ENCODE results near the gene REPS2. TPM values are rescaled to one million over a fixed set of nuclear protein-coding genes. Genes with fewer than 3 reads are reported as not detected.

The REPS2 gene
- total RNA-seq, 4 donors from 2014 or later: 3.6 to 8.7 (median 5.6) TPM

DNA sequence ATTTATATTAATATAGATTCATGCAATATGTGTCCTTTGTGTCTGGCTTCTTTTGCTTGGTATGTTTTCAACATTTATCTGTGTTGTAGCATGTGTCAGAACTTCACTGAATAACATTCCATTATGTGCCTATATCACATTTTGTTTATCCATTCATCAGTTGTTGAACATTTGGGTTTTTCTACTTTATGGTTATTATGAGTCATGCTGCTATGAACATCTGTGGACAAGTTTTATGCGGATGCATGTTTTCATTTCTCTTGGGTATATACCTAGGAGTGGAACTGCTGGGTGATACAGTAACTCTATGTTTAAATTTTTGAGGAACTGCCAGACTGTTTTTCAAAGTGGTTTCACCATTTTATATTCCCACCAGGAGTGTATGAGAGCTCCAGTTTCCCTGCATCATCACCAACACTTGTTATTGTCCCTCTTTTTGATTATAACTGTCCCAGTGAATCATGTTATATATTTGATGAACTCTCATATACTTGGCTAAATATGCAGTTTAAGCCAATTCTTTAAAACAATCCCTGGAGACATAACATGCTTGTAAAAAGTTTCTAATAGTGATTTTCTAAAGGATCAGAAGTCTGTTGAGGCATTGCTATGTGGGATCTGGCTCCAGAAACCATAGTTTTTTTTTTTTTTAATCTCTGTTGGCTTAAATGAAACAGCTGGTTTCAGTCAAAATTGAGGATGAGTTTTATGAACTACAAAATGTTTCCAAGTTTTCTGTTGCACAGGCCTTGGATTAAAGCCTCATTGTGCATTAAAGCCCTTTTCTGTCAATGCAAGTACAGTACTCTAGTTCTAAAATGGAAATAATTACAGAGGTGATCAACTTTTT lies 21.6 kb upstream of the REPS2 start:
- Histone ChIP-seq H3K9me3 (no peaks in the 10 kb centered on the region), H3K27me3 (no peaks in the 10 kb centered on the region), H3K27ac (no peak overlapping the region), H3K4me1 (no peaks in the 10 kb centered on the region), H3K36me3 (no peaks in the 10 kb centered on the region), H3K4me3 (no peak overlapping the region)
- DNase-seq: no peak
- no peak for TF ChIP-seq POLR2A (IDR thresholded peaks at IDR 0.05)
- TF ChIP-seq, protein P1, sequence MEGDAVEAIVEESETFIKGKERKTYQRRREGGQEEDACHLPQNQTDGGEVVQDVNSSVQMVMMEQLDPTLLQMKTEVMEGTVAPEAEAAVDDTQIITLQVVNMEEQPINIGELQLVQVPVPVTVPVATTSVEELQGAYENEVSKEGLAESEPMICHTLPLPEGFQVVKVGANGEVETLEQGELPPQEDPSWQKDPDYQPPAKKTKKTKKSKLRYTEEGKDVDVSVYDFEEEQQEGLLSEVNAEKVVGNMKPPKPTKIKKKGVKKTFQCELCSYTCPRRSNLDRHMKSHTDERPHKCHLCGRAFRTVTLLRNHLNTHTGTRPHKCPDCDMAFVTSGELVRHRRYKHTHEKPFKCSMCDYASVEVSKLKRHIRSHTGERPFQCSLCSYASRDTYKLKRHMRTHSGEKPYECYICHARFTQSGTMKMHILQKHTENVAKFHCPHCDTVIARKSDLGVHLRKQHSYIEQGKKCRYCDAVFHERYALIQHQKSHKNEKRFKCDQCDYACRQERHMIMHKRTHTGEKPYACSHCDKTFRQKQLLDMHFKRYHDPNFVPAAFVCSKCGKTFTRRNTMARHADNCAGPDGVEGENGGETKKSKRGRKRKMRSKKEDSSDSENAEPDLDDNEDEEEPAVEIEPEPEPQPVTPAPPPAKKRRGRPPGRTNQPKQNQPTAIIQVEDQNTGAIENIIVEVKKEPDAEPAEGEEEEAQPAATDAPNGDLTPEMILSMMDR (IDR thresholded peaks at IDR 0.05): no peak

DNA sequence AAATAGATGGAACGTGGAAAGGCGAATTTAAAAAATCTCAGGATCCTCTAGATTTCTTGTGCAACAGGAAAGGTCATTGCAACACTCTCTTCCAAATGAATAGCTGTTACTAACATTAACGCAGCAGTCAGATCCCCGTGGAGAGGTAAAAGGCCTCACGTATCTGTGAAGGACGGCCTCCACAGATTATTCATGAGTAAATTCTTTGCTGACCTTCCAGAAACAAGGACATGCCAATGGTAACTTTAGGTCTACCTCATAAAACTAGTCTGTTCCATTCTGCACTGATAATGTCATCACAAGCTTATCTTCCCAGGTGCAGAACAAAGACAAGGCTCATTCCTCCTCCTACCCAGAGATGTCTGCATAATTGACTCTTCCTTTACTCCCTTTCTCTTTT lies 16.1 kb upstream of the REPS2 start:
- Histone ChIP-seq H3K4me3 (no peak overlapping the region), H3K9me3 (no peaks in the 10 kb centered on the region), H3K4me1 (no peaks in the 10 kb centered on the region), H3K27me3 (no peaks in the 10 kb centered on the region), H3K27ac (no peak overlapping the region), H3K36me3 (no peaks in the 10 kb centered on the region)
- TF ChIP-seq, protein P1 (IDR thresholded peaks at IDR 0.05): no peak
- no peak for TF ChIP-seq POLR2A (IDR thresholded peaks at IDR 0.05)
- DNase-seq: no peak

DNA sequence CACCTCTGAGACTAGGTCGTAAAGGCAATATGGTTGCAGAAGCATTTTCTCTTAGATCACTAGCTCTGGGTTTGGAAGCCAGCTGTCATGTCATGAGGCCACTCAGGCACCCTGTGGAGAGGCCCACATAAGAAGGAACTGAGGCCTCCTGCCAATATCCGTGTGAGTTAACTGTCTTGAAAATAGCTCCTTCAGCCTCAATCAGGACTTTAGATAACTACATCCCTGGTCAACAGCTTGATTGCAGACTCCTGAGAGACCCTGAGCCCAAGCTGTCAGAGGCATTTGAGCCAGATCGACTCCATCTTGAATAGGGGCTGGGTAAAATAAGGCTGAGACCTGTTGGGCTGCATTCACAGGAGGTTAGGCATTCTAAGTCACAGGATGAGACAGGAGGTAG lies 15.1 kb upstream of the REPS2 start:
- DNase-seq: no peak
- no peaks in the 10 kb centered on the region for H3K27me3 ChIP-seq
- no peak overlapping the region for H3K27ac ChIP-seq
- H3K4me1 ChIP-seq: no peaks in the 10 kb centered on the region
- no peaks in the 10 kb centered on the region for H3K9me3 ChIP-seq
- no peak overlapping the region for H3K4me3 ChIP-seq
- TF ChIP-seq, protein P1 (IDR thresholded peaks at IDR 0.05): no peak
- TF ChIP-seq POLR2A (IDR thresholded peaks at IDR 0.05): no peak
- H3K36me3 ChIP-seq: no peaks in the 10 kb centered on the region

DNA sequence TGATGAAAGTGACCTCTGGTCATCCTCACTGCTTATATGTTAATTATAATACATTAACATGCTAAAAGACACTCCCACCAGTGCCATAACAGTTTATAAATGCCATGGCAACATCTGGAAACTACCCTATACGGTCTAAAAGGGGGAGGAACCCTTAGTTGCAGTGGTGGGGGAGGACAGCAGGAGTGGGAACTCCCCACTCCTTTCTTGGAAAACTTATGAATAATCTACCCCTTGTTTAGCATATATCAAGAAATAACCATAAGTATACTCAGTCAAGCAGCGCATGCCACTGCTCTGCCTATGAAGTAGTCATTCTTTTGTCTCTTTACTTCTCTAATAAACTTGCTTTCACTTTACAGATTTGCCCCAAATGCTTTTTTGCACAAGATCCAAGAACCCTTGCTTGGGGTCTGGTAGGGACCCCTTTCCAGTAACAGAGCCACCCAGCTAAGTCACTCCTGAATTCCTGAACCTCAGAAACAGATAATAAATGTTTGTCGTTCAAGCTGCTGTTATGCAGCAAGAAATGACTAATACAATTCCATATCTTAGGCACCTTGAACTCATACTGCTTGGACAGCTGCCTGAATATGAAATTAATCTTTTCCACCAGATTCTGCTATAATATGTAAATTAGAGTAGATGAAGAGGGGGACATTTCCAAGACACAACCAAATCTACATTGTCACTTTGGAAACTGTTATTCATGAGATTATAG lies 14.4 kb upstream of the REPS2 start:
- no peak for DNase-seq
- Histone ChIP-seq H3K9me3 (no peaks in the 10 kb centered on the region), H3K4me1 (no peaks in the 10 kb centered on the region), H3K4me3 (no peak overlapping the region), H3K27me3 (no peaks in the 10 kb centered on the region), H3K27ac (no peak overlapping the region), H3K36me3 (no peaks in the 10 kb centered on the region)
- TF ChIP-seq POLR2A (IDR thresholded peaks at IDR 0.05): no peak
- TF ChIP-seq, protein P1 (IDR thresholded peaks at IDR 0.05): no peak

DNA sequence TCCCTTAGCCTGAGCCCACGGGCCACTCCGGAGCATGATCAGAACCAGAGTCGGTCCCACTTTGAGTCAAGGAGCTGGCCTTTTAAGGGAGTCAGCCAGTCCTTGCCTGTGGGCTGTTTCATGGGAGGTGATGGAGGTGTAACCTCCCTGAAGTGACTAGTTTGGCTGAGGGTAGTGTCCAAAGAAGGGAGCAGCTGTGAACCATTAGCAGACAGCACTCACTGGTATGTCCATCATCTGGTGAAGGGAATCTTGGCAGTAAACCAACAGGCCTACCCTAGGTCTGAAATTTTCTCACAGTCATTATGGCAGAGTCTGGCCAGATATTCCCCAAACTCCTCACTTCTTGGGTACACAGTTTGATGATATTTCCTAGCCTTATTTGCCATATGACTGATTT lies 12.3 kb upstream of the REPS2 start:
- no peak for DNase-seq
- no peak overlapping the region for H3K4me3 ChIP-seq
- no peak overlapping the region for H3K27ac ChIP-seq
- no peaks in the 10 kb centered on the region for H3K4me1 ChIP-seq
- H3K27me3 ChIP-seq: no peaks in the 10 kb centered on the region
- H3K36me3 ChIP-seq: no peaks in the 10 kb centered on the region
- no peaks in the 10 kb centered on the region for H3K9me3 ChIP-seq
- no peak for TF ChIP-seq POLR2A (IDR thresholded peaks at IDR 0.05)
- TF ChIP-seq, protein P1 (IDR thresholded peaks at IDR 0.05): no peak
